Karpas-422 (cell line): ENCODE results near the gene FES. TPM values are rescaled to one million over a fixed set of nuclear protein-coding genes. Genes with fewer than 3 reads are reported as not detected.

Experiments
- DNase-seq: peaks from one replicate; pipeline ENCODE4 v3.0.0-alpha.2; 2015
- H2AFZ ChIP-seq: fragments of 200-600 bp; sonication (generic); 2 replicates; pipeline ENCODE4 v1.6.1; 2014; ENCODE audit warnings: antibody characterized with exemption, low read length, mixed read lengths
- H3K27ac ChIP-seq: fragments of 200-600 bp; sonication (generic); 2 replicates; pipeline ENCODE4 v1.5.1; 2014; ENCODE audit warnings: mild to moderate bottlenecking, low read length, moderate library complexity
- H3K27me3 ChIP-seq: fragments of 200-600 bp; sonication (generic); 2 replicates; pipeline ENCODE4 v1.6.1; 2014; ENCODE audit warnings: low read length, mixed read lengths
- H3K36me3 ChIP-seq: fragments of 200-600 bp; sonication (generic); 2 replicates; pipeline ENCODE4 v1.6.1; 2014; ENCODE audit warnings: low read length, mixed read lengths; ENCODE audit not compliant: insufficient read depth
- H3K4me1 ChIP-seq: fragments of 200-600 bp; sonication (generic); 2 replicates; pipeline ENCODE4 v1.6.1; 2014; ENCODE audit warnings: mild to moderate bottlenecking, low read length, mixed read lengths
- H3K4me2 ChIP-seq: fragments of 200-600 bp; sonication (generic); 2 replicates; pipeline ENCODE4 v1.6.1; 2014; ENCODE audit warnings: low read length, low read depth, mild to moderate bottlenecking; ENCODE audit not compliant: poor library complexity, severe bottlenecking
- H3K4me3 ChIP-seq: fragments of 200-600 bp; sonication (generic); 2 replicates; pipeline ENCODE4 v1.5.1; 2014; ENCODE audit warnings: mild to moderate bottlenecking, antibody characterized with exemption, low read length, mixed read lengths
- H3K79me2 ChIP-seq: fragments of 200-600 bp; sonication (generic); 2 replicates; pipeline ENCODE4 v1.6.1; 2014; ENCODE audit warnings: mild to moderate bottlenecking, low read length, mixed read lengths
- H3K9ac ChIP-seq: fragments of 200-600 bp; sonication (generic); 2 replicates; pipeline ENCODE4 v1.6.0; 2014; ENCODE audit warnings: low read length
- H3K9me2 ChIP-seq: fragments of 200-600 bp; sonication (generic), shearing (Covaris generic); replicated peaks from 2 replicates; pipeline ENCODE4 v1.6.0; 2014; ENCODE audit warnings: mild to moderate bottlenecking, low read length, moderate library complexity; ENCODE audit not compliant: insufficient read depth
- H3K9me3 ChIP-seq: fragments of 300-700, 200-600 bp; sonication (generic); 2 replicates; pipeline ENCODE4 v1.6.1; 2014; ENCODE audit warnings: low read length, mixed read lengths
- H4K20me1 ChIP-seq: fragments of 200-600 bp; sonication (generic); 2 replicates; pipeline ENCODE4 v1.6.1; 2014; ENCODE audit warnings: mild to moderate bottlenecking, antibody characterized with exemption, low read length, low read depth; ENCODE audit not compliant: insufficient read depth
- small RNA-seq: library from RNA; depleted of rRNA; stranded (forward); fragments of <200 nt; gene quantifications from one replicate; pipeline ENCODE3, GENCODE V24; 2014
- total RNA-seq: library from RNA; depleted of rRNA; stranded (reverse); fragments of >200 nt; shearing (Covaris generic); gene quantifications from 2 replicates; pipeline ENCODE4 v1.2.3, GENCODE V29; 2014; ENCODE audit warnings: low replicate concordance; rRNA removed

The FES gene
- total RNA-seq, 1 experiment from 2014 or later, result 33.7 TPM

DNA sequence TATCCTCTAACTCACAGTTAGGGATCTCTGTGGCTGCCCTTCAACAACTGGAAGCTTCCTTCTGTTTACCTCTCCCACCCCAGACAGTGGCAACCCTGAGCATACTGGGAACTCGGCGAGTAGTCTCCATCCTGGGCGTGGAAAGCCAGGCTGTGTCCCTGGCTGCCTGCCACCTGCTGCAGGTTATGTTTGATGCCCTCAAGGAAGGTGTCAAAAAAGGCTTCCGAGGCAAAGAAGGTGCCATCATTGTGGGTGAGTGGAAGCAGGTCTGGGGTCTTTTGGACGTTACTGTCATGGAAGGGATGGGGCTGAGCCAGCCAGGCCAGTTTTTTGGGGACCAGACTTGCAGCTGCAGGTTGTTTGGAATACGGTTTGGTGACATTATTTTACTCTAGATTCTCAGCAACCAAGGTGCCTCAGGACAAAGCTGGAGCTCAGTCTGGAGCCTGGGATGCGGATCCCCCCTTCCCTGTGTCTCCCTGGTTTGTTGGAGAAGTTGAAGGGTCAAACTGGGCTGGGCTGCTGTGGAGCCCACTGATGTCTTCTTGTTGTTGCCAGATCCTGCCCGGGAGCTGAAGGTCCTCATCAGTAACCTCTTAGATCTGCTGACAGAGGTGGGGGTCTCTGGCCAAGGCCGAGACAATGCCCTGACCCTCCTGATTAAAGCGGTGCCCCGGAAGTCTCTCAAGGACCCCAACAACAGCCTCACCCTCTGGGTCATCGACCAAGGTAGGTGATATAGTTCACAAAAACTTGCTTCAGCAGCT lies 58.2 kb downstream of the FES start:
- H3K4me3 ChIP-seq, result no peak overlapping the region
- no peaks in the 10 kb centered on the region for H3K4me1 ChIP-seq
- H3K79me2 ChIP-seq, result no peaks in the 10 kb centered on the region
- DNase-seq, result no peak
- no peak overlapping the region for H2AFZ ChIP-seq
- no peak overlapping the region for H3K4me2 ChIP-seq
- no peak overlapping the region for H3K27ac ChIP-seq
- H4K20me1 ChIP-seq, result no peaks in the 10 kb centered on the region
- no peak overlapping the region for H3K9ac ChIP-seq
- no peaks in the 10 kb centered on the region for H3K9me2 ChIP-seq
- no peaks in the 10 kb centered on the region for H3K9me3 ChIP-seq
- H3K36me3 ChIP-seq, result peaks cover 22% of the 10 kb centered on the region
- H3K27me3 ChIP-seq, result no peaks in the 10 kb centered on the region

GRCh38 chr15:90945091-90945490 lies 60.8 kb downstream of the FES start:
- H2AFZ ChIP-seq, result no peak overlapping the region
- H3K9ac ChIP-seq, result no peak overlapping the region
- no peaks in the 10 kb centered on the region for H3K9me3 ChIP-seq
- H3K4me1 ChIP-seq, result no peaks in the 10 kb centered on the region
- no peak overlapping the region for H3K4me3 ChIP-seq
- H3K36me3 ChIP-seq, result peaks cover 14% of the 10 kb centered on the region
- no peaks in the 10 kb centered on the region for H3K27me3 ChIP-seq
- H3K79me2 ChIP-seq, result no peaks in the 10 kb centered on the region
- H4K20me1 ChIP-seq, result no peaks in the 10 kb centered on the region
- no peak overlapping the region for H3K27ac ChIP-seq
- no peak for DNase-seq
- no peaks in the 10 kb centered on the region for H3K9me2 ChIP-seq
- H3K4me2 ChIP-seq, result no peak overlapping the region

Small RNA genes within 50 kb of the gene (small RNA-seq; reads per million reads assigned to genes)
- gene RN7SL363P, result not detected

Other genes starting within 250 kb of the FES start
- 15.4 and 33.5 TPM in 2 replicates for gene BLM, start 167.2 kb upstream of the FES start, total RNA-seq
- gene FURIN, start 15.9 kb upstream of the FES start, total RNA-seq, result 30.4 and 30.9 TPM in 2 replicates
- 27.4 and 60.8 TPM in 2 replicates for gene MAN2A2, start 18.8 kb downstream of the FES start, total RNA-seq
- 15.9 and 39.1 TPM in 2 replicates for gene HDDC3, start 48.0 kb downstream of the FES start, total RNA-seq
- gene UNC45A, start 50.8 kb downstream of the FES start, total RNA-seq, result 25.1 and 58.0 TPM in 2 replicates
- 25.3 and 32.9 TPM in 2 replicates for gene RCCD1, start 70.4 kb downstream of the FES start, total RNA-seq
- gene PRC1, start 110.0 kb downstream of the FES start, total RNA-seq, result 87.5 and 95.5 TPM in 2 replicates
- 5.7 and 7.5 TPM in 2 replicates for gene VPS33B, start 138.1 kb downstream of the FES start, total RNA-seq
- 0.11 and 0.26 TPM in 2 replicates for gene SV2B, start 215.8 kb downstream of the FES start, total RNA-seq